ENCODE measurements around the gene ATF4.

Gene ATF4

GRCh38 chr22:39556970-39557841 is 36.8 kb downstream of the ATF4 start:
- no peaks in the 10 kb centered on the region for H3K9me3 ChIP-seq (ENCODE audit: control insufficient read depth in 2 of 2, low read length in 2 of 2)
- H3K27me3 ChIP-seq (ENCODE audit: control insufficient read depth in 2 of 2, insufficient read depth in 2 of 2, low read length in 2 of 2), result peaks cover 42 to 49% of the 10 kb centered on the region in 2 donors

GRCh38 chr22:39558254-39558727 is 37.9 kb downstream of the ATF4 start:
- Histone ChIP-seq H3K27ac (ENCODE audit: low read depth in 2 of 2, low read length in 2 of 2) (no peak overlapping the region), H3K4me1 (ENCODE audit: control insufficient read depth in 2 of 2, insufficient read depth in 2 of 2, low read length in 2 of 2) (no peaks in the 10 kb centered on the region), H3K4me3 (ENCODE audit: low read length in 2 of 2) (no peak overlapping the region), H3K9me3 (ENCODE audit: control insufficient read depth in 2 of 2, low read length in 2 of 2) (no peaks in the 10 kb centered on the region), H3K36me3 (ENCODE audit: control insufficient read depth in 2 of 2, insufficient read depth in 2 of 2, low read length in 2 of 2) (no peaks in the 10 kb centered on the region), H3K9ac (ENCODE audit: low read depth in 1 of 2, low read length in 2 of 2) (no peak overlapping the region), H3K27me3 (ENCODE audit: control insufficient read depth in 2 of 2, insufficient read depth in 2 of 2, low read length in 2 of 2) (peaks cover 36 to 46% of the 10 kb centered on the region in 2 donors)

More at GRCh38 chr22:39556970-39557841, 36.8 kb downstream of the ATF4 start:
- H3K4me1 ChIP-seq (ENCODE audit: control insufficient read depth in 2 of 2, insufficient read depth in 2 of 2, low read length in 2 of 2), result no peaks in the 10 kb centered on the region
- no peak overlapping the region for H3K4me3 ChIP-seq (ENCODE audit: low read length in 2 of 2)
- no peaks in the 10 kb centered on the region for H3K36me3 ChIP-seq (ENCODE audit: control insufficient read depth in 2 of 2, insufficient read depth in 2 of 2, low read length in 2 of 2)
- no peak overlapping the region for H3K27ac ChIP-seq (ENCODE audit: low read depth in 2 of 2, low read length in 2 of 2)
- H3K9ac ChIP-seq (ENCODE audit: low read depth in 1 of 2, low read length in 2 of 2), result no peak overlapping the region

GRCh38 chr22:39558950-39559349 is 38.6 kb downstream of the ATF4 start:
- no peaks in the 10 kb centered on the region for H3K9me3 ChIP-seq (ENCODE audit: control insufficient read depth in 2 of 2, low read length in 2 of 2)
- H3K9ac ChIP-seq (ENCODE audit: low read depth in 1 of 2, low read length in 2 of 2), result no peak overlapping the region
- H3K4me1 ChIP-seq (ENCODE audit: control insufficient read depth in 2 of 2, insufficient read depth in 2 of 2, low read length in 2 of 2), result no peaks in the 10 kb centered on the region
- peaks cover 36 to 46% of the 10 kb centered on the region in 2 donors for H3K27me3 ChIP-seq (ENCODE audit: control insufficient read depth in 2 of 2, insufficient read depth in 2 of 2, low read length in 2 of 2)
- no peak overlapping the region for H3K27ac ChIP-seq (ENCODE audit: low read depth in 2 of 2, low read length in 2 of 2)
- no peaks in the 10 kb centered on the region for H3K36me3 ChIP-seq (ENCODE audit: control insufficient read depth in 2 of 2, insufficient read depth in 2 of 2, low read length in 2 of 2)
- no peak overlapping the region for H3K4me3 ChIP-seq (ENCODE audit: low read length in 2 of 2)

GRCh38 chr22:39559456-39560105 is 39.2 kb downstream of the ATF4 start:
- Histone ChIP-seq H3K9me3 (ENCODE audit: control insufficient read depth in 2 of 2, low read length in 2 of 2) (no peaks in the 10 kb centered on the region), H3K27me3 (ENCODE audit: control insufficient read depth in 2 of 2, insufficient read depth in 2 of 2, low read length in 2 of 2) (peaks cover 36 to 46% of the 10 kb centered on the region in 2 donors), H3K36me3 (ENCODE audit: control insufficient read depth in 2 of 2, insufficient read depth in 2 of 2, low read length in 2 of 2) (no peaks in the 10 kb centered on the region), H3K27ac (ENCODE audit: low read depth in 2 of 2, low read length in 2 of 2) (no peak overlapping the region), H3K9ac (ENCODE audit: low read depth in 1 of 2, low read length in 2 of 2) (no peak overlapping the region), H3K4me3 (ENCODE audit: low read length in 2 of 2) (no peak overlapping the region), H3K4me1 (ENCODE audit: control insufficient read depth in 2 of 2, insufficient read depth in 2 of 2, low read length in 2 of 2) (no peaks in the 10 kb centered on the region)

GRCh38 chr22:39560127-39560526 is 39.8 kb downstream of the ATF4 start:
- Histone ChIP-seq H3K9me3 (ENCODE audit: control insufficient read depth in 2 of 2, low read length in 2 of 2) (no peaks in the 10 kb centered on the region), H3K9ac (ENCODE audit: low read depth in 1 of 2, low read length in 2 of 2) (no peak overlapping the region), H3K36me3 (ENCODE audit: control insufficient read depth in 2 of 2, insufficient read depth in 2 of 2, low read length in 2 of 2) (no peaks in the 10 kb centered on the region), H3K4me3 (ENCODE audit: low read length in 2 of 2) (no peak overlapping the region), H3K27ac (ENCODE audit: low read depth in 2 of 2, low read length in 2 of 2) (no peak overlapping the region), H3K27me3 (ENCODE audit: control insufficient read depth in 2 of 2, insufficient read depth in 2 of 2, low read length in 2 of 2) (peaks cover 36 to 46% of the 10 kb centered on the region in 2 donors), H3K4me1 (ENCODE audit: control insufficient read depth in 2 of 2, insufficient read depth in 2 of 2, low read length in 2 of 2) (no peaks in the 10 kb centered on the region)

- Histone ChIP-seq H3K9me3 (ENCODE audit: control insufficient read depth in 2 of 2, low read length in 2 of 2) (no peaks in the 10 kb centered on the region), H3K36me3 (ENCODE audit: control insufficient read depth in 2 of 2, insufficient read depth in 2 of 2, low read length in 2 of 2) (no peaks in the 10 kb centered on the region), H3K27me3 (ENCODE audit: control insufficient read depth in 2 of 2, insufficient read depth in 2 of 2, low read length in 2 of 2) (peaks cover 19 to 27% of the 10 kb centered on the region in 2 donors), H3K27ac (ENCODE audit: low read depth in 2 of 2, low read length in 2 of 2) (no peak overlapping the region), H3K4me3 (ENCODE audit: low read length in 2 of 2) (no peak overlapping the region), H3K9ac (ENCODE audit: low read depth in 1 of 2, low read length in 2 of 2) (no peak overlapping the region), H3K4me1 (ENCODE audit: control insufficient read depth in 2 of 2, insufficient read depth in 2 of 2, low read length in 2 of 2) (no peaks in the 10 kb centered on the region)
Observed at GRCh38 chr22:39562839-39563489, 42.6 kb downstream of the ATF4 start.

- H3K4me3 ChIP-seq (ENCODE audit: low read length in 2 of 2), result no peak overlapping the region
- no peaks in the 10 kb centered on the region for H3K36me3 ChIP-seq (ENCODE audit: control insufficient read depth in 2 of 2, insufficient read depth in 2 of 2, low read length in 2 of 2)
- H3K9me3 ChIP-seq (ENCODE audit: control insufficient read depth in 2 of 2, low read length in 2 of 2), result no peaks in the 10 kb centered on the region
- no peaks in the 10 kb centered on the region for H3K4me1 ChIP-seq (ENCODE audit: control insufficient read depth in 2 of 2, insufficient read depth in 2 of 2, low read length in 2 of 2)
- peaks cover 19 to 25% of the 10 kb centered on the region in 2 donors for H3K27me3 ChIP-seq (ENCODE audit: control insufficient read depth in 2 of 2, insufficient read depth in 2 of 2, low read length in 2 of 2)
- H3K27ac ChIP-seq (ENCODE audit: low read depth in 2 of 2, low read length in 2 of 2), result no peak overlapping the region
- no peak overlapping the region for H3K9ac ChIP-seq (ENCODE audit: low read depth in 1 of 2, low read length in 2 of 2)
Observed at GRCh38 chr22:39563571-39564428, 43.4 kb downstream of the ATF4 start.

- H3K4me1 ChIP-seq (ENCODE audit: control insufficient read depth in 2 of 2, insufficient read depth in 2 of 2, low read length in 2 of 2), result no peaks in the 10 kb centered on the region
- H3K9me3 ChIP-seq (ENCODE audit: control insufficient read depth in 2 of 2, low read length in 2 of 2), result no peaks in the 10 kb centered on the region
- no peak overlapping the region for H3K4me3 ChIP-seq (ENCODE audit: low read length in 2 of 2)
- no peak overlapping the region for H3K9ac ChIP-seq (ENCODE audit: low read depth in 1 of 2, low read length in 2 of 2)
- H3K27me3 ChIP-seq (ENCODE audit: control insufficient read depth in 2 of 2, insufficient read depth in 2 of 2, low read length in 2 of 2), result peaks cover 4 to 9% of the 10 kb centered on the region in 2 donors
- H3K36me3 ChIP-seq (ENCODE audit: control insufficient read depth in 2 of 2, insufficient read depth in 2 of 2, low read length in 2 of 2), result no peaks in the 10 kb centered on the region
- no peak overlapping the region for H3K27ac ChIP-seq (ENCODE audit: low read depth in 2 of 2, low read length in 2 of 2)
Observed at GRCh38 chr22:39565414-39565944, 45.1 kb downstream of the ATF4 start.

- Histone ChIP-seq H3K27ac (ENCODE audit: low read depth in 2 of 2, low read length in 2 of 2) (no peak overlapping the region), H3K9ac (ENCODE audit: low read depth in 1 of 2, low read length in 2 of 2) (no peak overlapping the region), H3K36me3 (ENCODE audit: control insufficient read depth in 2 of 2, insufficient read depth in 2 of 2, low read length in 2 of 2) (no peaks in the 10 kb centered on the region), H3K4me3 (ENCODE audit: low read length in 2 of 2) (no peak overlapping the region), H3K27me3 (ENCODE audit: control insufficient read depth in 2 of 2, insufficient read depth in 2 of 2, low read length in 2 of 2) (peaks cover 0 to under 1% of the 10 kb centered on the region in 2 donors), H3K4me1 (ENCODE audit: control insufficient read depth in 2 of 2, insufficient read depth in 2 of 2, low read length in 2 of 2) (no peaks in the 10 kb centered on the region), H3K9me3 (ENCODE audit: control insufficient read depth in 2 of 2, low read length in 2 of 2) (no peaks in the 10 kb centered on the region)
Observed at GRCh38 chr22:39567135-39567946, 47.0 kb downstream of the ATF4 start.

Data from mucosa of rectum (tissue), 2 donors.